HCT116 (cell line): ENCODE data around the gene NPLOC4. TPM values are rescaled to one million over a fixed set of nuclear protein-coding genes. Genes with fewer than 3 reads are reported as not detected.
A peak's percentile ranks its signal among the peaks of the same experiment; 100 is the strongest.

ENCODE experiments used
- ATAC-seq: fragments of 200-7000 bp; cut with Tn5 transposase; 2 replicates; pipeline ENCODE4 v1.9.1; 2020; ENCODE audit warnings: mild to moderate bottlenecking, moderate library complexity
- BruUV-seq: library from RNA; stranded (reverse); fragments of 400-500 nt; replicated peaks from 2 replicates; lab custom pipeline; 2021; lab: Mats Ljungman, UMichigan
- CTCF ChIA-PET: fragments of 300-600 bp; sonication (Branson Sonifier 250); formaldehyde crosslinking; loops from one replicate; lab custom pipeline; 2021; ENCODE audit warnings: antibody characterized with exemption; lab: Charles Lee
- POLR2A ChIA-PET: fragments of 300-600, 350-600 bp; sonication (Branson Sonifier 250); formaldehyde crosslinking; loops from one replicate; lab custom pipeline; 2021; ENCODE audit warnings: antibody characterized with exemption; lab: Charles Lee
- RAD21 ChIA-PET, 2 experiments: fragments of 300-600 bp; sonication (Branson Sonifier 250); formaldehyde crosslinking; loops; one replicate each; lab custom pipeline; 2023; ENCODE audit warnings: low total read pairs in 2 of 2; ENCODE audit not compliant: uncharacterized antibody in 2 of 2, unreplicated experiment in 2 of 2, low non-redundant PET in 1 of 2; lab: Charles Lee
- DNase-seq: peaks from one replicate; pipeline ENCODE4 v3.0.0-alpha.2; 2010; ENCODE audit warnings: low read depth, low spot score
- H2AFZ ChIP-seq: fragments of 200-600 bp; shearing (Covaris generic), sonication (generic); 2 replicates; pipeline ENCODE4 v1.6.1; 2017; ENCODE audit warnings: low read depth, mixed run types, mixed read lengths, antibody characterized with exemption, low read length; ENCODE audit not compliant: poor library complexity, severe bottlenecking
- H3K27ac ChIP-seq: 2 replicates; pipeline ENCODE4 v1.5.1; 2012; ENCODE audit warnings: low read depth, low read length
- H3K27me3 ChIP-seq: fragments of 200-600 bp; sonication (generic); 2 replicates; pipeline ENCODE4 v1.6.1; 2016; ENCODE audit warnings: mixed run types, low read length, mixed read lengths; ENCODE audit not compliant: insufficient read depth
- H3K36me3 ChIP-seq, 2 experiments: fragments of 200-500 bp in 1 of 2; fragments of 200-600 bp in 1 of 2; sonication (Bioruptor generic) in 1 of 2; sonication (generic) in 1 of 2; 2 replicates each; pipeline versions ENCODE4 v1.5.1 to v1.6.1; 2014 to 2016; ENCODE audit warnings: low read length in 2 of 2, inconsistent platforms in 1 of 2, mixed read lengths in 1 of 2, mixed run types in 1 of 2; ENCODE audit not compliant: insufficient read depth in 2 of 2, control insufficient read depth in 1 of 2
- H3K4me1 ChIP-seq, 2 experiments: fragments of 200-600 bp in 1 of 2; sonication (generic) in 1 of 2; 2 replicates each; pipeline versions ENCODE4 v1.5.1 to v1.6.1; 2012 to 2017; ENCODE audit warnings: low read length in 2 of 2, inconsistent platforms in 1 of 2, mild to moderate bottlenecking in 1 of 2, mixed read lengths in 1 of 2, mixed run types in 1 of 2, moderate library complexity in 1 of 2; ENCODE audit not compliant: insufficient read depth in 2 of 2, control insufficient read depth in 1 of 2
- H3K4me2 ChIP-seq: fragments of 200-600 bp; sonication (generic); 2 replicates; pipeline ENCODE4 v1.6.1; 2017; ENCODE audit warnings: mixed run types, low read length, mixed read lengths
- H3K4me3 ChIP-seq, 2 experiments: fragments of 200-600 bp in 1 of 2; sonication (generic) in 1 of 2; replicated peaks in 1 of 2; 2 replicates each; pipeline ENCODE4 v1.5.1; 2011 to 2016; ENCODE audit warnings: low read length in 2 of 2, control low read depth in 1 of 2, low read depth in 1 of 2, mild to moderate bottlenecking in 1 of 2, mixed read lengths in 1 of 2, mixed run types in 1 of 2
- H3K79me2 ChIP-seq: fragments of 200-600 bp; sonication (generic); 2 replicates; pipeline ENCODE4 v1.6.1; 2017; ENCODE audit warnings: mild to moderate bottlenecking, mixed run types, low read length, moderate library complexity, mixed read lengths; ENCODE audit not compliant: insufficient read depth
- H3K9ac ChIP-seq: fragments of 200-600 bp; sonication (generic); 2 replicates; pipeline ENCODE4 v1.6.1; 2016; ENCODE audit warnings: low read length, mixed read lengths
- H3K9me2 ChIP-seq: fragments of 200-600 bp; sonication (generic), shearing (Covaris generic); 2 replicates; pipeline ENCODE4 v1.6.1; 2017; ENCODE audit warnings: mixed run types, mild to moderate bottlenecking, moderate library complexity; ENCODE audit not compliant: insufficient read depth
- H3K9me3 ChIP-seq, 2 experiments: fragments of 200-500 bp in 1 of 2; fragments of 200-600 bp in 1 of 2; sonication (Bioruptor generic) in 1 of 2; sonication (generic) in 1 of 2; 2 replicates each; pipeline ENCODE4 v1.6.1; 2014 to 2017; ENCODE audit warnings: low read length in 2 of 2, mixed read lengths in 2 of 2, inconsistent platforms in 1 of 2, low read depth in 1 of 2, mild to moderate bottlenecking in 1 of 2, mixed run types in 1 of 2, moderate library complexity in 1 of 2; ENCODE audit not compliant: control insufficient read depth in 1 of 2, insufficient read depth in 1 of 2
- H4K20me1 ChIP-seq: fragments of 200-600 bp; sonication (generic), shearing (Covaris generic); 2 replicates; pipeline ENCODE4 v1.6.1; 2017; ENCODE audit warnings: mixed run types, mild to moderate bottlenecking, moderate library complexity; ENCODE audit not compliant: insufficient read depth
- ATF3 ChIP-seq: IDR thresholded peaks from 2 replicates; pipeline ENCODE4 v1.6.1; 2012
- CBX3 ChIP-seq: IDR thresholded peaks from 2 replicates; pipeline ENCODE4 v1.6.1; 2012; ENCODE audit warnings: low read depth
- CEBPB ChIP-seq: IDR thresholded peaks from 2 replicates; pipeline ENCODE4 v1.6.1; 2012; ENCODE audit warnings: low read depth
- EGR1 ChIP-seq: IDR thresholded peaks from 2 replicates; pipeline ENCODE4 v1.6.1; 2012; ENCODE audit warnings: low read depth
- EZH2phosphoT487 ChIP-seq: fragments of 200-600 bp; IDR thresholded peaks from 2 replicates; pipeline ENCODE4 v1.6.1; 2018; ENCODE audit warnings: antibody characterized with exemption, borderline replicate concordance
- RAD21 ChIP-seq: IDR thresholded peaks from 2 replicates; pipeline ENCODE4 v1.6.1; 2012; ENCODE audit warnings: low read depth, mild to moderate bottlenecking
- SIN3A ChIP-seq: IDR thresholded peaks from 2 replicates; pipeline ENCODE4 v1.6.1; 2012; ENCODE audit warnings: low read depth
- SP1 ChIP-seq: IDR thresholded peaks from 2 replicates; pipeline ENCODE4 v1.6.1; 2012; ENCODE audit warnings: low read depth
- TCF7L2 ChIP-seq: IDR thresholded peaks from 2 replicates; pipeline ENCODE4 v1.7.0; 2011; ENCODE audit warnings: borderline replicate concordance, inconsistent platforms; ENCODE audit not compliant: insufficient read depth, insufficient read length; ENCODE audit errors: extremely low read depth
- YY1 ChIP-seq: IDR thresholded peaks from 2 replicates; pipeline ENCODE4 v1.6.1; 2011; ENCODE audit warnings: low read length, low read depth, moderate library complexity, mild to moderate bottlenecking; ENCODE audit not compliant: insufficient replicate concordance; ENCODE audit errors: extremely low read depth
- ZFX ChIP-seq: fragments of 450-650 bp; IDR thresholded peaks from 2 replicates; pipeline ENCODE4 v1.6.1; 2017
- intact Hi-C: fragments of 100-400 bp; cut with micrococcal nuclease; formaldehyde crosslinking; loops from 2 replicates; pipeline ENCODE4 v1.10.0; 2022
- total RNA-seq: library from RNA; stranded (reverse); gene quantifications from one replicate; pipeline ENCODE4 v1.2.1, GENCODE V29; 2021; ENCODE audit not compliant: unreplicated experiment
- TF ChIP-seq, protein P1 (sequence below), 3 experiments: fragments of 200-600 bp in 1 of 3; sonication (generic) in 1 of 3; IDR thresholded peaks in 2 of 3; conservative IDR thresholded peaks in 1 of 3; 2 replicates each; pipeline ENCODE4 v1.5.1; 2012 to 2017; ENCODE audit warnings: low read depth in 2 of 3, low read length in 2 of 3, antibody characterized with exemption in 1 of 3, borderline replicate concordance in 1 of 3, control low read depth in 1 of 3, mild to moderate bottlenecking in 1 of 3, mixed read lengths in 1 of 3, mixed run types in 1 of 3, moderate library complexity in 1 of 3; ENCODE audit not compliant: insufficient read depth in 1 of 3
- TF ChIP-seq, protein P2 (sequence below): IDR thresholded peaks from 2 replicates; pipeline ENCODE4 v1.6.1; 2011; ENCODE audit warnings: mild to moderate bottlenecking, low read length, moderate library complexity; ENCODE audit not compliant: insufficient replicate concordance; ENCODE audit errors: extremely low read depth

NPLOC4 gene
- total RNA-seq, 1 experiment from 2014 or later, result 137 TPM

GRCh38 chr17:81667754-81668153, 30.8 kb upstream of the NPLOC4 start:
- Histone ChIP-seq H4K20me1 (peaks cover 3% of the 10 kb centered on the region; the same call in 1 of the 2 replicates), H3K4me1 (peaks cover 36 to 44% of the 10 kb centered on the region in 2 experiments), H3K4me3 (peak overlapping the region; percentile 78 to 84), H3K36me3 (peaks cover 35 to 56% of the 10 kb centered on the region in 2 experiments), H3K9ac (peak overlapping the region; percentile 97), H3K4me2 (peak overlapping the region; percentile 89), H3K79me2 (peaks cover 72% of the 10 kb centered on the region), H3K27me3 (no peaks in the 10 kb centered on the region), H3K27ac (peak overlapping the region; percentile 86), H2AFZ (no peak overlapping the region), H3K9me3 (no peaks in the 10 kb centered on the region), H3K9me2 (no peaks in the 10 kb centered on the region)
- DNase-seq (no peak), ATAC-seq (peak; percentile 17; the same call in 1 of the 2 replicates)
- intact Hi-C loops, result loop anchor here (1.0 kb wide), 2 partner anchors 16 to 30 kb away; partner anchors contain the start of genes ARL16, NPLOC4 and TSPAN10
- no peak for TF ChIP-seq EGR1
- TF ChIP-seq RAD21, result no peak
- TF ChIP-seq CBX3, result no peak
- TF ChIP-seq YY1, result peak; percentile 40
- TF ChIP-seq SIN3A, result no peak
- TF ChIP-seq ATF3, result no peak
- TF ChIP-seq, protein P1, sequence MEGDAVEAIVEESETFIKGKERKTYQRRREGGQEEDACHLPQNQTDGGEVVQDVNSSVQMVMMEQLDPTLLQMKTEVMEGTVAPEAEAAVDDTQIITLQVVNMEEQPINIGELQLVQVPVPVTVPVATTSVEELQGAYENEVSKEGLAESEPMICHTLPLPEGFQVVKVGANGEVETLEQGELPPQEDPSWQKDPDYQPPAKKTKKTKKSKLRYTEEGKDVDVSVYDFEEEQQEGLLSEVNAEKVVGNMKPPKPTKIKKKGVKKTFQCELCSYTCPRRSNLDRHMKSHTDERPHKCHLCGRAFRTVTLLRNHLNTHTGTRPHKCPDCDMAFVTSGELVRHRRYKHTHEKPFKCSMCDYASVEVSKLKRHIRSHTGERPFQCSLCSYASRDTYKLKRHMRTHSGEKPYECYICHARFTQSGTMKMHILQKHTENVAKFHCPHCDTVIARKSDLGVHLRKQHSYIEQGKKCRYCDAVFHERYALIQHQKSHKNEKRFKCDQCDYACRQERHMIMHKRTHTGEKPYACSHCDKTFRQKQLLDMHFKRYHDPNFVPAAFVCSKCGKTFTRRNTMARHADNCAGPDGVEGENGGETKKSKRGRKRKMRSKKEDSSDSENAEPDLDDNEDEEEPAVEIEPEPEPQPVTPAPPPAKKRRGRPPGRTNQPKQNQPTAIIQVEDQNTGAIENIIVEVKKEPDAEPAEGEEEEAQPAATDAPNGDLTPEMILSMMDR (IDR thresholded peaks at IDR 0.05 in 2 of 3, conservative IDR thresholded peaks at IDR 0.05 in 1 of 3; ENCODE audit: borderline replicate concordance in 1 of 3, insufficient read depth in 1 of 3, low read depth in 2 of 3, low read length in 2 of 3), result peak in 2 of 3 experiments; percentile 55 to 64; a peak in 4 of 6 replicates
- TF ChIP-seq EZH2phosphoT487, result no peak
- no peak for TF ChIP-seq TCF7L2
- no peak for TF ChIP-seq SP1
- no peak for TF ChIP-seq CEBPB
- no peak for TF ChIP-seq ZFX
- TF ChIP-seq, protein P2, sequence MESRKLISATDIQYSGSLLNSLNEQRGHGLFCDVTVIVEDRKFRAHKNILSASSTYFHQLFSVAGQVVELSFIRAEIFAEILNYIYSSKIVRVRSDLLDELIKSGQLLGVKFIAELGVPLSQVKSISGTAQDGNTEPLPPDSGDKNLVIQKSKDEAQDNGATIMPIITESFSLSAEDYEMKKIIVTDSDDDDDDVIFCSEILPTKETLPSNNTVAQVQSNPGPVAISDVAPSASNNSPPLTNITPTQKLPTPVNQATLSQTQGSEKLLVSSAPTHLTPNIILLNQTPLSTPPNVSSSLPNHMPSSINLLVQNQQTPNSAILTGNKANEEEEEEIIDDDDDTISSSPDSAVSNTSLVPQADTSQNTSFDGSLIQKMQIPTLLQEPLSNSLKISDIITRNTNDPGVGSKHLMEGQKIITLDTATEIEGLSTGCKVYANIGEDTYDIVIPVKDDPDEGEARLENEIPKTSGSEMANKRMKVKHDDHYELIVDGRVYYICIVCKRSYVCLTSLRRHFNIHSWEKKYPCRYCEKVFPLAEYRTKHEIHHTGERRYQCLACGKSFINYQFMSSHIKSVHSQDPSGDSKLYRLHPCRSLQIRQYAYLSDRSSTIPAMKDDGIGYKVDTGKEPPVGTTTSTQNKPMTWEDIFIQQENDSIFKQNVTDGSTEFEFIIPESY, result no peak
- CTCF ChIA-PET, result interaction anchor here (0.7 to 1.1 kb wide), 3 partner anchors 29 to 36 kb away, joined by 3 read pairs; no protein-coding TSS in a partner anchor
- TSS peak; percentile 46 for BruUV-seq
- RAD21 ChIA-PET, result interaction anchor here in 1 of 2 experiments (2.2 kb wide), 1 partner anchor 16 kb away, joined by 4 read pairs; the partner anchor contains the start of genes ARL16 and HGS
- POLR2A ChIA-PET, result interaction anchor here (1.3 to 2.7 kb wide), 2 partner anchors 8 to 16 kb away, joined by 6 to 9 read pairs; partner anchors contain the start of genes ARL16 and HGS
